HG02870 (cell line): Measurements from ENCODE around the gene DMTF1.
A peak's percentile ranks its signal among the peaks of the same experiment; 100 is the strongest.
"Not testable (repeated sequence)": the region's sequence is repeated elsewhere in the genome, so short reads cannot be mapped to it uniquely, and the experiment has no call there.

Source experiments
- ATAC-seq: cut with Tn5 transposase; IDR thresholded peaks from one replicate; pipeline ENCODE4 v1.9.1; 2021; ENCODE audit warnings: mild to moderate bottlenecking, moderate library complexity; ENCODE audit not compliant: unreplicated experiment

DMTF1 gene

GRCh38 chr7:87192784-87193487, 40.7 kb downstream of the DMTF1 start:
- ATAC-seq: no peak

GRCh38 chr7:87193912-87194311, 41.7 kb downstream of the DMTF1 start:
- ATAC-seq: no peak

- ATAC-seq: no peak
These were observed 47.0 kb downstream of the DMTF1 start for GRCh38 chr7:87199241-87199640.

- ATAC-seq: no peak
These were observed 47.6 kb downstream of the DMTF1 start for GRCh38 chr7:87199700-87200450.

GRCh38 chr7:87202208-87202607, 50.0 kb downstream of the DMTF1 start:
- ATAC-seq: no peak

- ATAC-seq: peak; percentile 45
These were observed 50.5 kb downstream of the DMTF1 start for GRCh38 chr7:87202705-87203104.

- not testable (repeated sequence) for ATAC-seq
These were observed 51.7 kb downstream of the DMTF1 start for GRCh38 chr7:87203929-87204328.

- no peak for ATAC-seq
These were observed 52.7 kb downstream of the DMTF1 start for GRCh38 chr7:87204933-87205332.

GRCh38 chr7:87205701-87206100, 53.4 kb downstream of the DMTF1 start:
- ATAC-seq: not testable (repeated sequence)

GRCh38 chr7:87206361-87206760, 54.1 kb downstream of the DMTF1 start:
- no peak for ATAC-seq

GRCh38 chr7:87209295-87209924, 57.2 kb downstream of the DMTF1 start:
- ATAC-seq: no peak

- ATAC-seq: no peak
These were observed 58.3 kb downstream of the DMTF1 start for GRCh38 chr7:87210506-87210905.

- ATAC-seq: no peak
These were observed 60.2 kb downstream of the DMTF1 start for GRCh38 chr7:87212498-87212897.

- no peak for ATAC-seq
These were observed 61.0 kb downstream of the DMTF1 start for GRCh38 chr7:87213252-87213651.

- ATAC-seq: no peak
These were observed 61.6 kb downstream of the DMTF1 start for GRCh38 chr7:87213811-87214210.

GRCh38 chr7:87215046-87215445, 62.8 kb downstream of the DMTF1 start:
- ATAC-seq: no peak

GRCh38 chr7:87216701-87217508, 64.7 kb downstream of the DMTF1 start:
- peak; percentile 46 for ATAC-seq

- no peak for ATAC-seq
These were observed 65.9 kb downstream of the DMTF1 start for GRCh38 chr7:87217983-87218653.

- ATAC-seq: no peak
These were observed 66.7 kb downstream of the DMTF1 start for GRCh38 chr7:87218796-87219544.

GRCh38 chr7:87219545-87220025, 67.3 kb downstream of the DMTF1 start, which contains the start of gene TMEM243:
Gene TMEM243 (minus strand): TSS chr7:87219732. CDS start chr7:87219503, 229 bp downstream.
- peak; percentile 40 for ATAC-seq
